Gastroesophageal sphincter (tissue), 4 donors: ENCODE measurements around the gene NETO2. TPM values are rescaled to one million over a fixed set of nuclear protein-coding genes. Genes with fewer than 3 reads are reported as not detected.

Experiments used
- ATAC-seq: fragments of 150-250 bp; one replicate; pipeline ENCODE4 v1.9.1; 2016; ENCODE audit warnings: mild to moderate bottlenecking, moderate library complexity
- H3K27ac ChIP-seq, 4 donors: fragments of 200-600 bp; sonication (generic) in 3 of 4; 1 replicate in 3 of 4; 2 replicates in 1 of 4; pipeline ENCODE4 v1.5.1; 2016 to 2019
- H3K27me3 ChIP-seq: fragments of 200-600 bp; sonication (generic); one replicate; pipeline ENCODE4 v1.5.1; 2019
- H3K36me3 ChIP-seq, 2 donors: fragments of 200-600 bp; sonication (generic); one replicate each; pipeline ENCODE4 v1.5.1; 2019; ENCODE audit warnings: control low read depth in 1 of 2
- H3K4me1 ChIP-seq, 3 donors: fragments of 200-600 bp; sonication (generic); 1 replicate in 2 of 3; 2 replicates in 1 of 3; pipeline ENCODE4 v1.5.1; 2016 to 2019; ENCODE audit warnings: control low read depth in 2 of 3
- H3K4me3 ChIP-seq, 2 donors: fragments of 200-600 bp; sonication (generic); one replicate each; pipeline ENCODE4 v1.5.1; 2019; ENCODE audit warnings: mild to moderate bottlenecking in 1 of 2, moderate library complexity in 1 of 2
- H3K9me3 ChIP-seq, 3 donors: fragments of 200-600 bp; sonication (generic); one replicate each; pipeline ENCODE4 v1.5.1; 2017 to 2019; ENCODE audit warnings: control low read depth in 2 of 3
- CTCF ChIP-seq, 4 experiments: fragments of 200-600 bp in 2 of 4; fragments of 450-650 bp in 2 of 4; sonication (generic) in 1 of 4; IDR thresholded peaks; one replicate each; pipeline ENCODE4 v1.5.1; 2017 to 2019; ENCODE audit warnings: antibody characterized with exemption in 4 of 4, mild to moderate bottlenecking in 2 of 4, moderate library complexity in 2 of 4
- EP300 ChIP-seq: sonication (generic); formaldehyde crosslinking; IDR thresholded peaks from one replicate; pipeline ENCODE4 v1.6.1; 2017; ENCODE audit warnings: antibody characterized with exemption, mild to moderate bottlenecking
- POLR2A ChIP-seq, 2 donors: fragments of 450-650 bp; IDR thresholded peaks; one replicate each; pipeline ENCODE4 v1.6.1; 2017; ENCODE audit warnings: antibody characterized with exemption in 2 of 2, mild to moderate bottlenecking in 2 of 2, moderate library complexity in 1 of 2
- POLR2AphosphoS5 ChIP-seq: sonication (generic); formaldehyde crosslinking; IDR thresholded peaks from one replicate; pipeline ENCODE4 v1.6.1; 2017; ENCODE audit warnings: antibody characterized with exemption
- WGBS, 2 donors: methylation state at CpG; one replicate each; pipeline ENCODE4 v1.1.5; 2018; ENCODE audit warnings: low coverage in 1 of 2; 5-methylcytosine and 5-hydroxymethylcytosine counted together
- total RNA-seq, 4 donors: library from RNA; depleted of rRNA; stranded (reverse); fragments of >200 nt; gene quantifications; one replicate each; pipeline ENCODE4 v1.1.0, GENCODE V29; 2016

The NETO2 gene
- total RNA-seq, 4 donors from 2014 or later: 0.47 to 5.0 (median 1.1) TPM

- 82 to 95% methylated on average over 3 to 6 of the region's 6 CpGs for WGBS, 2 donors
- no peaks in the 10 kb centered on the region for H3K4me1 ChIP-seq
- H3K4me3 ChIP-seq: no peak overlapping the region
- no peaks in the 10 kb centered on the region for H3K36me3 ChIP-seq
- no peak for ATAC-seq
- no peaks in the 10 kb centered on the region for H3K9me3 ChIP-seq
- TF ChIP-seq CTCF (IDR thresholded peaks at IDR 0.05) (no peak), POLR2A (IDR thresholded peaks at IDR 0.05) (no peak), POLR2AphosphoS5 (no peak), EP300 (no peak)
- no peak overlapping the region for H3K27ac ChIP-seq
- no peaks in the 10 kb centered on the region for H3K27me3 ChIP-seq
These were observed 59.5 kb downstream of the NETO2 start for GRCh38 chr16:47084198-47084597.

- Histone ChIP-seq H3K4me1 (no peaks in the 10 kb centered on the region), H3K9me3 (no peaks in the 10 kb centered on the region), H3K27ac (no peak overlapping the region), H3K27me3 (no peaks in the 10 kb centered on the region), H3K4me3 (no peak overlapping the region), H3K36me3 (no peaks in the 10 kb centered on the region)
- no peak for ATAC-seq
- TF ChIP-seq EP300 (no peak), POLR2AphosphoS5 (no peak), POLR2A (IDR thresholded peaks at IDR 0.05) (no peak), CTCF (IDR thresholded peaks at IDR 0.05) (no peak)
- WGBS, 2 donors: 90 to 97% methylated on average over 2 of the region's 2 CpGs
These were observed 61.5 kb downstream of the NETO2 start for GRCh38 chr16:47082099-47082865.

GRCh38 chr16:47081115-47081514 is 62.6 kb downstream of the NETO2 start:
- Histone ChIP-seq H3K27me3 (no peaks in the 10 kb centered on the region), H3K4me1 (no peaks in the 10 kb centered on the region), H3K36me3 (no peaks in the 10 kb centered on the region), H3K4me3 (no peak overlapping the region), H3K27ac (no peak overlapping the region), H3K9me3 (no peaks in the 10 kb centered on the region)
- ATAC-seq: no peak
- TF ChIP-seq POLR2AphosphoS5 (no peak), POLR2A (IDR thresholded peaks at IDR 0.05) (no peak), EP300 (no peak), CTCF (IDR thresholded peaks at IDR 0.05) (no peak)
- 45 to 73% methylated on average over 1 of the region's 1 CpG for WGBS, 2 donors

- ATAC-seq: no peak
- H3K4me3 ChIP-seq: no peak overlapping the region
- no peaks in the 10 kb centered on the region for H3K9me3 ChIP-seq
- H3K27me3 ChIP-seq: no peaks in the 10 kb centered on the region
- TF ChIP-seq CTCF (IDR thresholded peaks at IDR 0.05) (no peak), EP300 (no peak), POLR2AphosphoS5 (no peak), POLR2A (IDR thresholded peaks at IDR 0.05) (no peak)
- no peaks in the 10 kb centered on the region for H3K4me1 ChIP-seq
- H3K27ac ChIP-seq: no peak overlapping the region
- no peaks in the 10 kb centered on the region for H3K36me3 ChIP-seq
- 44 to 66% methylated on average over 5 of the region's 5 CpGs for WGBS, 2 donors
These were observed 63.9 kb downstream of the NETO2 start for GRCh38 chr16:47079860-47080259.
